Activated effector memory CD4-positive, alpha-beta T cell treated with anti-CD3 and anti-CD28 coated beads, Interleukin-2, amount 50 U/mL, for 16 hours (primary cell): ENCODE measurements around the gene MTAP.

Source experiments
- DNase-seq: peaks from one replicate; pipeline ENCODE4 v3.0.0-alpha.2; 2020

The MTAP gene

GRCh38 chr9:21974343-21974721, 171.9 kb downstream of the MTAP start:
- DNase-seq, result no peak

DNA sequence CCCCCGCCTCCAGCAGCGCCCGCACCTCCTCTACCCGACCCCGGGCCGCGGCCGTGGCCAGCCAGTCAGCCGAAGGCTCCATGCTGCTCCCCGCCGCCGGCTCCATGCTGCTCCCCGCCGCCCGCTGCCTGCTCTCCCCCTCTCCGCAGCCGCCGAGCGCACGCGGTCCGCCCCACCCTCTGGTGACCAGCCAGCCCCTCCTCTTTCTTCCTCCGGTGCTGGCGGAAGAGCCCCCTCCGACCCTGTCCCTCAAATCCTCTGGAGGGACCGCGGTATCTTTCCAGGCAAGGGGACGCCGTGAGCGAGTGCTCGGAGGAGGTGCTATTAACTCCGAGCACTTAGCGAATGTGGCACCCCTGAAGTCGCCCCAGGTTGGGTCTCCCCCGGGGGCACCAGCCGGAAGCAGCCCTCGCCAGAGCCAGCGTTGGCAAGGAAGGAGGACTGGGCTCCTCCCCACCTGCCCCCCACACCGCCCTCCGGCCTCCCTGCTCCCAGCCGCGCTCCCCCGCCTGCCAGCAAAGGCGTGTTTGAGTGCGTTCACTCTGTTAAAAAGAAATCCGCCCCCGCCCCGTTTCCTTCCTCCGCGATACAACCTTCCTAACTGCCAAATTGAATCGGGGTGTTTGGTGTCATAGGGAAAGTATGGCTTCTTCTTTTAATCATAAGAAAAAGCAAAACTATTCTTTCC, 172.4 kb downstream of the MTAP start:
- DNase-seq, result peak; percentile 77

DNA sequence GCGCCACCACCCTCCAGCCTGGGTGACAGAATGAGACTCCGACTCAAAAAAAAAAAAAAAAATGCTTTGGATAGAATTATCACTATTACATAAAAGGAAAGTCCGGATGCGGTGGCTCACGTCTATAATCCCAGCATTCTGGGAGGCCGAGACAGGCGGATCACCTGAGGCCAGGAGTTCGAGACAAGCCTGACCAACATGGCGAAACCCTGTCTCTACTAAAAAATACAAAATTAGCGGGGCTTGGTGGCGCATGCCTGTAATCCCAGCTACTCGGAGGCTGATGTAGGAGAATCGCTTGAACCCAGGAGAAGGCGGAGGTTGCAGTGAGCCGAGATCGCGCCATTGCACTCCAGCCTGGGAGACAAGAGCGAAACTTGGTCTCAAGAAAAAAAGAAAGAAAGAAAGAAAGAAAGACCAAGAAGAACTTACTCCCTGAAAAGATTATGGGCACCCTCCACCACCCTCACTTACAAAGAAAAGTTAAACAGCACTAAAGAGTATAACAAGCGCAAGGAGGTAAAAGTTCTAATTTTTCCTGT, 174.0 kb downstream of the MTAP start:
- DNase-seq, result no peak

- no peak for DNase-seq
Measured at GRCh38 chr9:21982391-21982790, 180.0 kb downstream of the MTAP start.

DNA sequence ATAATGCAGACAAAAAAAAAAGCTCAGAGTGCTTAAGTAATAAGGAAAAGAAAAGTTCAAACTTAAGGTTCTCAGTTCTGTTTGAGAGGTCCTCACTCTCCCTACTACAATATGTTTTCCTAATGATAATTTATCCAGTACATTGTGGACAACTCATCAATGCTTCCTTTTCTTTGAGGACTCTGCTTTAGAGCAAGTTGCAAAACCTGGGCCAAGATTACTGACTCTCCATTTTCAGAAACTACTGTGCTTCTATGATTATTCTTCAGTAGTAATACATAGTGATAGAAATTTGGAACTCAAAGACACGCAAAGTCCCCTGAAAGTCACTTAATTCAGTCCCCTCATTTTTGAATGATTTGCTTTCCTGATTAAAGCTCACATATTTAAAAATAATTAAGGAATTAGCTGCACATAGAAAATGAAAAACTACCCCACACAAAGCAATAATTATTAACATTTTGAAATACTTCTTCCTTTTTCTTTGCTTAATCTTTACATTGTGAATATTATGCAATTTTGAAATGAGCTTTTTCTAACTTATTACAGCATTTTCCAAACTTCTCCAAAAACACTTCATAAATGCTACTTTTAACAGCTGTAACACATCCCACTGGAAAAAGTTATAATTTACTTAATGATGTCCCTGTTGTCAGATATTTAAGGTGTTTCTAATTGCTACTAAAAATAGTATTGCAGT, 180.6 kb downstream of the MTAP start:
- no peak for DNase-seq

DNA sequence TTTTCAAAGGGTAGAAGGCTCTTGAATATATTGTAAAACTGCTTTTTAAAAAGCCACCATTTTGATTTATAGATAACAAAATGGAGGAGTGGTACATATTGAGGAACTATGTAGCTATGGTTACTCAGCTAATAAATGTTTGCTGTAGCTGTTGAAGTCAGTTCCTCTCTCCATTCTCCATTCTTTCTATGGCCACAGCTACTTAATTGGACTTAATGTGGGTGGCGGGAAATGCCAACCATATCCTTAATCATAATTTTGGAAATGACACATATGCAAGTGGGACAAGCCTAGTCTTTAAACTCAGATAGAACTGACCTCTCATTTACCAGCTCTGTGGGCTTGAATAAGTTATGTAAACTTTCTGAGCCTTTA, 181.1 kb downstream of the MTAP start:
- DNase-seq, result no peak

- DNase-seq, result no peak
Measured at GRCh38 chr9:21984101-21984500, 181.7 kb downstream of the MTAP start.

DNA sequence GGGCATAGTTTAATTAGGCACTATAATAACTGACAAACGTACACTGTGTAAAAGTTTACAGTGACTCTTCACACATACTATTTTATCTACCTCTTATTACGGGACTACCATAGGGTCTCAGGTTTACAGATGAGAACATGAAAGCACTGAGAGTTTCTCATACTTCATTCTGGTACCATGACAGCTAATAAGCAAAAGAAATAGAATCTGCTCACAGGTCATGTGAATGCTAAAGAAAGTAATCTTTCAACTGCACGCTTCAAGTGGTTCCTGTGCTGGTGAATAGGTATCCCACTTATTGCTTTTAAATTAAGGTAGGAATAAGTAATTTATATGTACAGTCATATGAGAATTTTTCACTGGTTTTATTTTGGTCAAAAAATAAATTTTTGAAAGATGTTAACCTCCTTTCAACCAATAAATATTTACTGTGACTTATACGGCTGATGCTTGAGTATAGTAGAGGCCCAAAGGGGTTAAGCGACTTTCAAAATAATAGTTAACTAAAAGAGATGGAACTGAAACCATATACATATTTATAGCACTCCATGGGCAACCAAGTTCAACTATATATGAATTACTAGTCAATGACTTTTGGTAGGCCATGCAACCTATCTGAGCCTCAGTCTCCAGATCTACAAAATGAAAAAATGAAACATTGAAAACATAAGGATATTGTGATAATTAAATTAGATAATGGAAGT, 183.7 kb downstream of the MTAP start:
- no peak for DNase-seq
